OCI-LY3 (cell line): Measurements from ENCODE around the gene CSTPP1.

ENCODE experiments used
- CTCF ChIP-seq: fragments of 200-600, 300-600 bp; sonication (generic); IDR thresholded peaks from 2 replicates; pipeline ENCODE4 v1.5.1; 2014; ENCODE audit warnings: antibody characterized with exemption, low read length, low read depth
- EZH2phosphoT487 ChIP-seq: fragments of 200-600 bp; shearing (Covaris generic); IDR thresholded peaks from 2 replicates; pipeline ENCODE4 v1.6.1; 2018; ENCODE audit warnings: antibody characterized with exemption, mixed run types, low read depth

GRCh38 chr11:46984548-46984947, 48.0 kb downstream of the CSTPP1 start:
- TF ChIP-seq CTCF = no peak
- TF ChIP-seq EZH2phosphoT487 = no peak
